ENCODE data around the gene HIVEP3. TPM values are rescaled to one million over a fixed set of nuclear protein-coding genes. Genes with fewer than 3 reads are reported as not detected.

Gene HIVEP3
- total RNA-seq, 1 experiment from 2014 or later, result 6.0 TPM

DNA sequence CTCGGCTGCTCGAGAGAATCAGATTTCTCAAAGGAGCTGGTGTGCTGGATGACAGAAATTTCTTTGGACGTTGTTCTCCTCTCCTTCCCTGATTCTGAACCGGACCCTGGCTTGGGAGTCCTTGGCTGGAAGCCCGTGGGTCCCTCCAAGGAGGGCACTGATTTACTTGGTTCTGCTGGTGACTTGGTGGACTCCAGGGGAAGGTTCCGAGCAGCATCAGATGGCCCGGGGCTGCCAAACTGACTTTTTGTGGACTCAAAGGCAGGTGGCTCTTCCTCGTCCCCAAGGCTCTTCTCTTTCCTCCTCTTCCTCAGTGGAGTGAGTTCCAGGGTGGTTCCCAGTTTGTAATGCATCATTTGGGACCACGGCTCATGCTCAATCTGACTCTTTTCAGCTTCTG is 336.4 kb downstream of the HIVEP3 start:
- H3K9me3 ChIP-seq (ENCODE audit: control insufficient read depth, insufficient read depth, low read depth, low read length), result no peaks in the 10 kb centered on the region
- CTCF ChIA-PET, result no interaction called here

DNA sequence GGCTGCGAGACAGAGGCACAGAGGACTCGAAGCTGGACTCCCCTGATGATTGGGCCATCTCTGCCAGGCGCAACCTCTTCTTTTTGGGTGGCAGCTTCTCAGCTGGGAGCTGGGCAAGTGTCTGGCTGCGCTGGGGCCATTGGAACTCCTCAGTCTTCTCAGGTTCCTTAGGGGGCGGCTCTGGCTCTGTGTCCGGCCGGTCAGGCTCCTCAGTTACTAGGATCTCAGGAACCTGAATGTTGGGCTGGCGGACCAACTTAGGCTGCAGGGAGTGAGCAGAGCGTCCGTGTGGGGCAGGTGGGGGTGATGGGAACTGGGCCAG is 336.8 kb downstream of the HIVEP3 start:
- Histone ChIP-seq H3K36me3 (ENCODE audit: control insufficient read depth, insufficient read depth, low read length) (no peaks in the 10 kb centered on the region), H3K27me3 (ENCODE audit: control insufficient read depth, insufficient read depth, low read length) (no peaks in the 10 kb centered on the region), H3K4me3 (ENCODE audit: low read depth in 2 of 2, low read length in 2 of 2) (no peak overlapping the region), H3K4me1 (ENCODE audit: control insufficient read depth, insufficient read depth, low read length) (no peaks in the 10 kb centered on the region), H3K27ac (ENCODE audit: low read length) (no peak overlapping the region), H3K9me3 (ENCODE audit: control insufficient read depth, insufficient read depth, low read depth, low read length) (no peaks in the 10 kb centered on the region)
- TF ChIP-seq POLR2AphosphoS5 (IDR thresholded peaks at IDR 0.05; ENCODE audit: low read depth, low read length) (no peak), SIN3A (IDR thresholded peaks at IDR 0.05; ENCODE audit: borderline replicate concordance, insufficient read depth, low read depth, low read length) (no peak), TCF7L2 (IDR thresholded peaks at IDR 0.05; ENCODE audit: low read depth, low read length) (no peak)
- TF ChIP-seq, protein P1, sequence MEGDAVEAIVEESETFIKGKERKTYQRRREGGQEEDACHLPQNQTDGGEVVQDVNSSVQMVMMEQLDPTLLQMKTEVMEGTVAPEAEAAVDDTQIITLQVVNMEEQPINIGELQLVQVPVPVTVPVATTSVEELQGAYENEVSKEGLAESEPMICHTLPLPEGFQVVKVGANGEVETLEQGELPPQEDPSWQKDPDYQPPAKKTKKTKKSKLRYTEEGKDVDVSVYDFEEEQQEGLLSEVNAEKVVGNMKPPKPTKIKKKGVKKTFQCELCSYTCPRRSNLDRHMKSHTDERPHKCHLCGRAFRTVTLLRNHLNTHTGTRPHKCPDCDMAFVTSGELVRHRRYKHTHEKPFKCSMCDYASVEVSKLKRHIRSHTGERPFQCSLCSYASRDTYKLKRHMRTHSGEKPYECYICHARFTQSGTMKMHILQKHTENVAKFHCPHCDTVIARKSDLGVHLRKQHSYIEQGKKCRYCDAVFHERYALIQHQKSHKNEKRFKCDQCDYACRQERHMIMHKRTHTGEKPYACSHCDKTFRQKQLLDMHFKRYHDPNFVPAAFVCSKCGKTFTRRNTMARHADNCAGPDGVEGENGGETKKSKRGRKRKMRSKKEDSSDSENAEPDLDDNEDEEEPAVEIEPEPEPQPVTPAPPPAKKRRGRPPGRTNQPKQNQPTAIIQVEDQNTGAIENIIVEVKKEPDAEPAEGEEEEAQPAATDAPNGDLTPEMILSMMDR (IDR thresholded peaks at IDR 0.05), result no peak
- TF ChIP-seq, protein P2, sequence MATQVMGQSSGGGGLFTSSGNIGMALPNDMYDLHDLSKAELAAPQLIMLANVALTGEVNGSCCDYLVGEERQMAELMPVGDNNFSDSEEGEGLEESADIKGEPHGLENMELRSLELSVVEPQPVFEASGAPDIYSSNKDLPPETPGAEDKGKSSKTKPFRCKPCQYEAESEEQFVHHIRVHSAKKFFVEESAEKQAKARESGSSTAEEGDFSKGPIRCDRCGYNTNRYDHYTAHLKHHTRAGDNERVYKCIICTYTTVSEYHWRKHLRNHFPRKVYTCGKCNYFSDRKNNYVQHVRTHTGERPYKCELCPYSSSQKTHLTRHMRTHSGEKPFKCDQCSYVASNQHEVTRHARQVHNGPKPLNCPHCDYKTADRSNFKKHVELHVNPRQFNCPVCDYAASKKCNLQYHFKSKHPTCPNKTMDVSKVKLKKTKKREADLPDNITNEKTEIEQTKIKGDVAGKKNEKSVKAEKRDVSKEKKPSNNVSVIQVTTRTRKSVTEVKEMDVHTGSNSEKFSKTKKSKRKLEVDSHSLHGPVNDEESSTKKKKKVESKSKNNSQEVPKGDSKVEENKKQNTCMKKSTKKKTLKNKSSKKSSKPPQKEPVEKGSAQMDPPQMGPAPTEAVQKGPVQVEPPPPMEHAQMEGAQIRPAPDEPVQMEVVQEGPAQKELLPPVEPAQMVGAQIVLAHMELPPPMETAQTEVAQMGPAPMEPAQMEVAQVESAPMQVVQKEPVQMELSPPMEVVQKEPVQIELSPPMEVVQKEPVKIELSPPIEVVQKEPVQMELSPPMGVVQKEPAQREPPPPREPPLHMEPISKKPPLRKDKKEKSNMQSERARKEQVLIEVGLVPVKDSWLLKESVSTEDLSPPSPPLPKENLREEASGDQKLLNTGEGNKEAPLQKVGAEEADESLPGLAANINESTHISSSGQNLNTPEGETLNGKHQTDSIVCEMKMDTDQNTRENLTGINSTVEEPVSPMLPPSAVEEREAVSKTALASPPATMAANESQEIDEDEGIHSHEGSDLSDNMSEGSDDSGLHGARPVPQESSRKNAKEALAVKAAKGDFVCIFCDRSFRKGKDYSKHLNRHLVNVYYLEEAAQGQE (IDR thresholded peaks at IDR 0.05; ENCODE audit: insufficient read depth in 1 of 2, low read depth in 2 of 2, low read length in 1 of 2), result no peak
- ATAC-seq (no peak), DNase-seq (ENCODE audit: low read depth, low spot score) (no peak)
- ChIA-PET POLR2A (no interaction called here), CTCF (interaction anchor here (0.6 kb wide), 1 partner anchor 222 kb away, joined by 3 read pairs; no protein-coding TSS in a partner anchor)
- intact Hi-C loops (cut with micrococcal nuclease; ENCODE audit: unreplicated experiment), result no loop called here
- BruUV-seq (replicated peaks), result no TSS peak
- in situ Hi-C loops (cut with HindIII; ENCODE audit: low pct_unique_long_range_greater_than_20kb, low sequenced_read_pairs), result no loop called here

More for the DNA sequence above, 336.4 kb downstream of the HIVEP3 start:
- Histone ChIP-seq H3K4me3 (ENCODE audit: low read depth in 2 of 2, low read length in 2 of 2) (no peak overlapping the region), H3K4me1 (ENCODE audit: control insufficient read depth, insufficient read depth, low read length) (no peaks in the 10 kb centered on the region), H3K27me3 (ENCODE audit: control insufficient read depth, insufficient read depth, low read length) (no peaks in the 10 kb centered on the region), H3K36me3 (ENCODE audit: control insufficient read depth, insufficient read depth, low read length) (no peaks in the 10 kb centered on the region), H3K27ac (ENCODE audit: low read length) (no peak overlapping the region)
- in situ Hi-C loops (cut with HindIII; ENCODE audit: low pct_unique_long_range_greater_than_20kb, low sequenced_read_pairs), result no loop called here
- POLR2A ChIA-PET, result no interaction called here
- intact Hi-C loops (cut with micrococcal nuclease; ENCODE audit: unreplicated experiment), result no loop called here
- ATAC-seq, result no peak
- no TSS peak for BruUV-seq (replicated peaks)
- TF ChIP-seq POLR2AphosphoS5 (IDR thresholded peaks at IDR 0.05; ENCODE audit: low read depth, low read length) (no peak), SIN3A (IDR thresholded peaks at IDR 0.05; ENCODE audit: borderline replicate concordance, insufficient read depth, low read depth, low read length) (no peak), TCF7L2 (IDR thresholded peaks at IDR 0.05; ENCODE audit: low read depth, low read length) (no peak)
- TF ChIP-seq, protein P1 (IDR thresholded peaks at IDR 0.05), result no peak
- TF ChIP-seq, protein P2 (IDR thresholded peaks at IDR 0.05; ENCODE audit: insufficient read depth in 1 of 2, low read depth in 2 of 2, low read length in 1 of 2), result no peak
- DNase-seq (ENCODE audit: low read depth, low spot score), result no peak

Data from Panc1 (cell line).